Progenitor cell of endocrine pancreas (in vitro differentiated cells): ENCODE data around the gene TOM1L2. TPM values are rescaled to one million over a fixed set of nuclear protein-coding genes. Genes with fewer than 3 reads are reported as not detected.
A peak's percentile ranks its signal among the peaks of the same experiment; 100 is the strongest.

Experiments
- DNase-seq: peaks from one replicate; pipeline ENCODE4 v3.0.0; 2021; ENCODE audit warnings: low spot score; ENCODE audit not compliant: unreplicated experiment
- H3K27ac Mint-ChIP-seq: 2 replicates; pipeline ENCODE4 v1.8.0; 2021; ENCODE audit warnings: mild to moderate bottlenecking, moderate library complexity, mixed read lengths
- H3K27me3 Mint-ChIP-seq: 2 replicates; pipeline ENCODE4 v1.8.0; 2021; ENCODE audit warnings: mixed read lengths
- H3K36me3 Mint-ChIP-seq: 2 replicates; pipeline ENCODE4 v1.8.0; 2022; ENCODE audit warnings: mixed read lengths; ENCODE audit not compliant: insufficient read depth
- H3K4me1 Mint-ChIP-seq: 2 replicates; pipeline ENCODE4 v1.8.0; 2021; ENCODE audit warnings: low read depth, mixed read lengths
- H3K4me3 Mint-ChIP-seq: 2 replicates; pipeline ENCODE4 v1.8.0; 2021; ENCODE audit warnings: low read depth, mild to moderate bottlenecking, moderate library complexity, mixed read lengths
- H3K9me3 Mint-ChIP-seq: 2 replicates; pipeline ENCODE4 v1.8.0; 2021; ENCODE audit warnings: low read depth, mixed read lengths
- CTCF ChIP-seq: fragments of 200-600 bp; sonication (generic); IDR thresholded peaks from one replicate; pipeline ENCODE4 v1.5.0; 2021; ENCODE audit warnings: antibody characterized with exemption, mild to moderate bottlenecking; ENCODE audit not compliant: unreplicated experiment
- total RNA-seq: library from RNA; stranded (reverse); gene quantifications from 2 replicates; pipeline ENCODE4 v1.2.1, GENCODE V29; 2021

TOM1L2 gene
- total RNA-seq, 1 donor from 2014 or later, result 29.4 TPM

- Mint-ChIP-seq H3K27ac (no peak overlapping the region), H3K9me3 (no peaks in the 10 kb centered on the region), H3K4me3 (no peak overlapping the region), H3K36me3 (peaks cover 6% of the 10 kb centered on the region), H3K4me1 (no peaks in the 10 kb centered on the region), H3K27me3 (no peaks in the 10 kb centered on the region)
- no peak for TF ChIP-seq CTCF
- DNase-seq, result no peak
Measured at GRCh38 chr17:17893801-17894644, 78.2 kb downstream of the TOM1L2 start.

- no peak for TF ChIP-seq CTCF
- Mint-ChIP-seq H3K27me3 (no peaks in the 10 kb centered on the region), H3K9me3 (no peaks in the 10 kb centered on the region), H3K4me3 (no peak overlapping the region), H3K4me1 (no peaks in the 10 kb centered on the region), H3K27ac (no peak overlapping the region), H3K36me3 (peaks cover 4% of the 10 kb centered on the region)
- DNase-seq, result no peak
Measured at GRCh38 chr17:17892731-17893130, 79.5 kb downstream of the TOM1L2 start.

GRCh38 chr17:17892009-17892408 is 80.2 kb downstream of the TOM1L2 start:
- Mint-ChIP-seq H3K4me3 (no peak overlapping the region), H3K27me3 (no peaks in the 10 kb centered on the region), H3K36me3 (peaks cover 3% of the 10 kb centered on the region), H3K27ac (no peak overlapping the region), H3K9me3 (no peaks in the 10 kb centered on the region), H3K4me1 (no peaks in the 10 kb centered on the region)
- TF ChIP-seq CTCF, result no peak
- no peak for DNase-seq

- Mint-ChIP-seq H3K27ac (no peak overlapping the region), H3K36me3 (peaks cover 1% of the 10 kb centered on the region), H3K4me3 (no peak overlapping the region), H3K4me1 (no peaks in the 10 kb centered on the region), H3K9me3 (no peaks in the 10 kb centered on the region), H3K27me3 (no peaks in the 10 kb centered on the region)
- peak; percentile 70 for TF ChIP-seq CTCF
- peak; percentile 39 for DNase-seq
Measured at GRCh38 chr17:17890773-17891759, 81.1 kb downstream of the TOM1L2 start.

GRCh38 chr17:17889922-17890321 is 82.3 kb downstream of the TOM1L2 start:
- H3K4me3 Mint-ChIP-seq, result no peak overlapping the region

More at GRCh38 chr17:17889922-17890321, 82.3 kb downstream of the TOM1L2 start:
- Mint-ChIP-seq H3K27me3 (no peaks in the 10 kb centered on the region), H3K9me3 (no peaks in the 10 kb centered on the region), H3K27ac (no peak overlapping the region), H3K4me1 (no peaks in the 10 kb centered on the region), H3K36me3 (peaks cover 1% of the 10 kb centered on the region)
- no peak for DNase-seq
- no peak for TF ChIP-seq CTCF
